Ectodermal cell (in vitro differentiated cells): Measurements from ENCODE around the gene MAP7D3.
"Not testable (repeated sequence)": the region's sequence is repeated elsewhere in the genome, so short reads cannot be mapped to it uniquely, and the experiment has no call there.

Experiments used
- H3K27ac ChIP-seq: 2 replicates; pipeline ENCODE4 v1.7.0; 2013; ENCODE audit warnings: mild to moderate bottlenecking, low read depth, low read length; ENCODE audit not compliant: insufficient read depth, poor library complexity, severe bottlenecking
- H3K27me3 ChIP-seq: 2 replicates; pipeline ENCODE4 v1.7.0; 2013; ENCODE audit warnings: mild to moderate bottlenecking, low read length; ENCODE audit not compliant: insufficient read depth, control insufficient read depth, poor library complexity, severe bottlenecking
- H3K36me3 ChIP-seq: one replicate; pipeline ENCODE4 v1.7.0; 2013; ENCODE audit warnings: low read length; ENCODE audit not compliant: control insufficient read depth, insufficient read depth
- H3K4me1 ChIP-seq: one replicate; pipeline ENCODE4 v1.7.0; 2013; ENCODE audit warnings: low read length; ENCODE audit not compliant: control insufficient read depth, insufficient read depth
- H3K4me3 ChIP-seq: 2 replicates; pipeline ENCODE4 v1.7.0; 2013; ENCODE audit warnings: low read depth, low read length, control low read depth; ENCODE audit not compliant: insufficient read depth
- H3K9me3 ChIP-seq: 2 replicates; pipeline ENCODE4 v1.7.0; 2013; ENCODE audit warnings: mild to moderate bottlenecking, low read length, moderate library complexity; ENCODE audit not compliant: control insufficient read depth
- WGBS, 2 experiments: methylation state at CpG; one replicate each; pipeline ENCODE4 v1.1.7; 2013; ENCODE audit warnings: missing lambda C conversion rate in 2 of 2; 5-methylcytosine and 5-hydroxymethylcytosine counted together

MAP7D3 gene

GRCh38 chrX:136167989-136168388, 83.2 kb downstream of the MAP7D3 start:
- H3K4me3 ChIP-seq, H3K27ac ChIP-seq, H3K36me3 ChIP-seq, H3K9me3 ChIP-seq, H3K27me3 ChIP-seq: not testable (repeated sequence)
- peaks cover 27% of the 10 kb centered on the region for H3K4me1 ChIP-seq
- 79 to 85% methylated on average over 6 of the region's 6 CpGs for WGBS, 2 experiments

GRCh38 chrX:136166221-136166855, 84.9 kb downstream of the MAP7D3 start:
- Histone ChIP-seq H3K9me3 (no peaks in the 10 kb centered on the region), H3K27ac (no peak overlapping the region), H3K4me3 (no peak overlapping the region), H3K36me3 (no peaks in the 10 kb centered on the region), H3K27me3 (no peaks in the 10 kb centered on the region), H3K4me1 (peaks cover 27% of the 10 kb centered on the region)
- 87 to 88% methylated on average over 7 to 8 of the region's 8 CpGs for WGBS, 2 experiments

- Histone ChIP-seq H3K4me3 (no peak overlapping the region), H3K4me1 (peaks cover 28% of the 10 kb centered on the region), H3K36me3 (no peaks in the 10 kb centered on the region), H3K9me3 (no peaks in the 10 kb centered on the region), H3K27ac (no peak overlapping the region), H3K27me3 (no peaks in the 10 kb centered on the region)
- 13 to 23% methylated on average over 3 of the region's 3 CpGs for WGBS, 2 experiments
These were observed 85.8 kb downstream of the MAP7D3 start for GRCh38 chrX:136165406-136165805.

GRCh38 chrX:136163689-136164088, 87.5 kb downstream of the MAP7D3 start:
- no CpG with 5 or more reads among the region's 1 CpG for WGBS, 2 experiments
- no peaks in the 10 kb centered on the region for H3K9me3 ChIP-seq
- H3K4me3 ChIP-seq, result no peak overlapping the region
- H3K4me1 ChIP-seq, result peaks cover 20% of the 10 kb centered on the region
- no peak overlapping the region for H3K27ac ChIP-seq
- no peaks in the 10 kb centered on the region for H3K27me3 ChIP-seq
- H3K36me3 ChIP-seq, result no peaks in the 10 kb centered on the region
